GM23338 (cell line): ENCODE results near the gene CYYR1. TPM values are rescaled to one million over a fixed set of nuclear protein-coding genes. Genes with fewer than 3 reads are reported as not detected.

Experiments used
- ATAC-seq: fragments of 200-7000 bp; cut with Tn5 transposase; 3 replicates; pipeline ENCODE4 v1.9.1; 2020
- DNase-seq: peaks from one replicate; pipeline ENCODE4 v3.0.0-alpha.2; 2015; ENCODE audit warnings: low spot score
- H2AFZ ChIP-seq: fragments of 200-600 bp; sonication (generic); 2 replicates; pipeline ENCODE4 v1.8.0; 2016; ENCODE audit warnings: antibody characterized with exemption, mild to moderate bottlenecking, moderate library complexity
- H3F3A ChIP-seq: fragments of 200-600 bp; sonication (generic); replicated peaks from 2 replicates; pipeline ENCODE4 v1.8.0; 2017; ENCODE audit warnings: antibody characterized with exemption, mixed run types, low read depth
- H3K27ac ChIP-seq: fragments of 200-600 bp; sonication (generic); 2 replicates; pipeline ENCODE4 v1.6.1; 2016; ENCODE audit warnings: low read depth
- H3K27me3 ChIP-seq: fragments of 200-600 bp; sonication (generic); 2 replicates; pipeline ENCODE4 v1.8.0; 2016; ENCODE audit warnings: mild to moderate bottlenecking, mixed run types, moderate library complexity; ENCODE audit not compliant: insufficient read depth
- H3K36me3 ChIP-seq: fragments of 200-600 bp; sonication (generic); 2 replicates; pipeline ENCODE4 v1.8.0; 2016; ENCODE audit warnings: mild to moderate bottlenecking; ENCODE audit not compliant: insufficient read depth
- H3K4me1 ChIP-seq: fragments of 200-600 bp; sonication (generic); 2 replicates; pipeline ENCODE4 v1.8.0; 2016; ENCODE audit warnings: mild to moderate bottlenecking, moderate library complexity; ENCODE audit not compliant: insufficient read depth
- H3K4me2 ChIP-seq: fragments of 200-600 bp; sonication (generic); 2 replicates; pipeline ENCODE4 v1.7.1; 2017; ENCODE audit warnings: mixed run types
- H3K4me3 ChIP-seq: fragments of 200-600 bp; sonication (generic); 2 replicates; pipeline ENCODE4 v1.6.1; 2016; ENCODE audit warnings: mixed run types
- H3K79me2 ChIP-seq: fragments of 200-600 bp; sonication (generic); replicated peaks from 2 replicates; pipeline ENCODE4 v1.8.0; 2017; ENCODE audit warnings: mild to moderate bottlenecking; ENCODE audit not compliant: insufficient read depth
- H3K9me2 ChIP-seq: fragments of 200-600 bp; sonication (generic); 2 replicates; pipeline ENCODE4 v1.8.0; 2017; ENCODE audit not compliant: insufficient read depth
- H4K20me1 ChIP-seq: fragments of 200-600 bp; sonication (generic); replicated peaks from 2 replicates; pipeline ENCODE4 v1.8.0; 2017; ENCODE audit warnings: mild to moderate bottlenecking; ENCODE audit not compliant: insufficient read depth
- H3K27ac Mint-ChIP-seq: 2 replicates; pipeline ENCODE4 v1.8.0; 2020; ENCODE audit warnings: inconsistent platforms, mild to moderate bottlenecking, moderate library complexity, mixed read lengths
- H3K27me3 Mint-ChIP-seq: 3 replicates; pipeline ENCODE4 v1.8.0; 2022; ENCODE audit warnings: low read depth, mild to moderate bottlenecking, moderate library complexity, mixed read lengths, inconsistent platforms; ENCODE audit not compliant: insufficient read depth, poor library complexity
- H3K36me3 Mint-ChIP-seq: 3 replicates; pipeline ENCODE4 v1.8.0; 2021; ENCODE audit warnings: low read depth, mild to moderate bottlenecking, inconsistent platforms, moderate library complexity, mixed read lengths
- H3K4me1 Mint-ChIP-seq: 3 replicates; pipeline ENCODE4 v1.8.0; 2020; ENCODE audit warnings: mild to moderate bottlenecking, inconsistent platforms, mixed read lengths
- H3K4me3 Mint-ChIP-seq: 3 replicates; pipeline ENCODE4 v1.8.0; 2021; ENCODE audit warnings: moderate library complexity, mild to moderate bottlenecking, inconsistent platforms, mixed read lengths
- H3K9me3 Mint-ChIP-seq: 3 replicates; pipeline ENCODE4 v1.8.0; 2020; ENCODE audit warnings: moderate library complexity, mild to moderate bottlenecking, inconsistent platforms, mixed read lengths
- CREB1 ChIP-seq: fragments of 250-450 bp; sonication (Bioruptor Pico); IDR thresholded peaks from 2 replicates; pipeline ENCODE4 v1.5.0; 2020; ENCODE audit warnings: low read depth, mild to moderate bottlenecking, moderate library complexity
- ETS1 ChIP-seq: IDR thresholded peaks from 2 replicates; pipeline ENCODE4 v1.6.1; 2016; ENCODE audit warnings: antibody characterized with exemption
- EZH2 ChIP-seq: fragments of 200-600 bp; sonication (generic); IDR thresholded peaks from one replicate; pipeline ENCODE4 v1.8.0; 2017; ENCODE audit warnings: antibody characterized with exemption, mild to moderate bottlenecking, low read depth; ENCODE audit not compliant: unreplicated experiment
- EZH2phosphoT487 ChIP-seq: fragments of 200-600 bp; sonication (generic); IDR thresholded peaks from one replicate; pipeline ENCODE4 v1.8.1; 2018; ENCODE audit warnings: antibody characterized with exemption; ENCODE audit not compliant: unreplicated experiment
- JUNB ChIP-seq: IDR thresholded peaks from one replicate; pipeline ENCODE4 v1.6.1; 2016; ENCODE audit warnings: antibody characterized with exemption; ENCODE audit not compliant: unreplicated experiment
- NANOG ChIP-seq: IDR thresholded peaks from 2 replicates; pipeline ENCODE4 v1.6.1; 2016; ENCODE audit warnings: antibody characterized with exemption, borderline replicate concordance
- STAT1 ChIP-seq: IDR thresholded peaks from one replicate; pipeline ENCODE4 v1.6.1; 2016; ENCODE audit warnings: antibody characterized with exemption; ENCODE audit not compliant: unreplicated experiment
- ZNF114 ChIP-seq: fragments of 250-450 bp; sonication (Bioruptor Pico); IDR thresholded peaks from 2 replicates; pipeline ENCODE4 v1.5.0; 2020; ENCODE audit warnings: mild to moderate bottlenecking, moderate library complexity
- ZNF462 ChIP-seq: fragments of 250-450 bp; sonication (Bioruptor Pico); IDR thresholded peaks from 2 replicates; pipeline ENCODE4 v1.5.0; 2020; ENCODE audit warnings: mild to moderate bottlenecking, moderate library complexity
- polyA plus RNA-seq: library from polyadenylated mRNA; unstranded; fragments of >200 nt; fragmentation: Nextera tagmentation; extraction: Ambion mirVana; gene quantifications from 2 replicates; pipeline ENCODE4 v1.2.1, GENCODE V29; 2016
- total RNA-seq: library from RNA; depleted of rRNA; stranded (reverse); fragments of >200 nt; shearing (Covaris generic); gene quantifications from 2 replicates; pipeline ENCODE4 v1.2.3, GENCODE V29; 2014
- TF ChIP-seq, protein P1 (sequence below): IDR thresholded peaks from one replicate; pipeline ENCODE4 v1.6.1; 2018; ENCODE audit warnings: antibody characterized with exemption; ENCODE audit not compliant: unreplicated experiment

The CYYR1 gene
- total and polyA plus RNA-seq, 2 experiments from 2014 or later: 23.8 to 25.4 TPM

DNA sequence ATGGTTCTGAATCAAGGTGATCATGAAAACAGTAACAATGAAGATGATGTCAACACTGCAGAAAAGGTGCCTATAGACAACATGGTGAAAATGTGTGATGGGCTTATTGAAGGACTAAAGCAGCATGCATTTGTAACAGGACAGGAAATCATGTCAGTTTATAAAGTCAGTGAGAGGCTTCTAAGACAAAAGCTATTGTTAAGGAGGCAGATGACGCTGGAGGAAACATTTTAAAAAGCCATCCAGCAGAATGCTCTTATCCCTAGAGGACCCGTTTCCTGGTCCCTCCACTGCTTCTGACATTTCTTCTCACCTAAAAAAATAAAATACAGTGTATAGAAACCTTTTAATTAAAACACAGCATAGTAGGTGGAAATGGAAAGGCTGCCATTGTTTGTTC, 40.9 kb downstream of the CYYR1 start:
- H3K4me3 Mint-ChIP-seq: no peak overlapping the region
- H3K36me3 Mint-ChIP-seq: peaks cover 26% of the 10 kb centered on the region
- Histone ChIP-seq H3K4me2 (no peak overlapping the region), H3K9me2 (no peaks in the 10 kb centered on the region), H4K20me1 (peaks cover 4% of the 10 kb centered on the region; the same call in 1 of the 2 replicates), H3K27ac (no peak overlapping the region), H3K4me1 (peaks cover 7% of the 10 kb centered on the region; the same call in 1 of the 2 replicates), H3K36me3 (no peaks in the 10 kb centered on the region), H2AFZ (no peak overlapping the region), H3K4me3 (no peak overlapping the region), H3K27me3 (no peaks in the 10 kb centered on the region), H3F3A (no peaks in the 10 kb centered on the region), H3K79me2 (no peaks in the 10 kb centered on the region)
- H3K4me1 Mint-ChIP-seq: peaks cover 6% of the 10 kb centered on the region; the same call in 2 of the 3 replicates
- no peaks in the 10 kb centered on the region; the same call in 2 of the 3 replicates for H3K9me3 Mint-ChIP-seq
- ATAC-seq (no peak), DNase-seq (no peak)
- peaks cover 6% of the 10 kb centered on the region for H3K27me3 Mint-ChIP-seq
- no peak overlapping the region for H3K27ac Mint-ChIP-seq
- TF ChIP-seq EZH2phosphoT487 (no peak), ZNF114 (CRISPR knock-in tag) (no peak), NANOG (no peak), CREB1 (no peak), STAT1 (no peak)

- peaks cover 6% of the 10 kb centered on the region; the same call in 2 of the 3 replicates for H3K4me1 Mint-ChIP-seq
- no peaks in the 10 kb centered on the region for H3K27me3 ChIP-seq
- H3K4me3 ChIP-seq: no peak overlapping the region
- H3F3A ChIP-seq: no peaks in the 10 kb centered on the region
- H2AFZ ChIP-seq: no peak overlapping the region
- peaks cover 4% of the 10 kb centered on the region; the same call in 1 of the 2 replicates for H4K20me1 ChIP-seq
- H3K9me2 ChIP-seq: no peaks in the 10 kb centered on the region
- H3K9me3 Mint-ChIP-seq: no peaks in the 10 kb centered on the region; the same call in 2 of the 3 replicates
- H3K27ac ChIP-seq: no peak overlapping the region
- no peaks in the 10 kb centered on the region for H3K36me3 ChIP-seq
- no peak for ATAC-seq
- no peak overlapping the region for H3K4me3 Mint-ChIP-seq
- no peak overlapping the region for H3K27ac Mint-ChIP-seq
- H3K27me3 Mint-ChIP-seq: peaks cover 2% of the 10 kb centered on the region
- DNase-seq: no peak
- no peak overlapping the region for H3K4me2 ChIP-seq
- H3K4me1 ChIP-seq: peaks cover 7% of the 10 kb centered on the region; the same call in 1 of the 2 replicates
- H3K79me2 ChIP-seq: no peaks in the 10 kb centered on the region
- H3K36me3 Mint-ChIP-seq: peaks cover 15% of the 10 kb centered on the region; the same call in 1 of the 3 replicates
- TF ChIP-seq, protein P1, sequence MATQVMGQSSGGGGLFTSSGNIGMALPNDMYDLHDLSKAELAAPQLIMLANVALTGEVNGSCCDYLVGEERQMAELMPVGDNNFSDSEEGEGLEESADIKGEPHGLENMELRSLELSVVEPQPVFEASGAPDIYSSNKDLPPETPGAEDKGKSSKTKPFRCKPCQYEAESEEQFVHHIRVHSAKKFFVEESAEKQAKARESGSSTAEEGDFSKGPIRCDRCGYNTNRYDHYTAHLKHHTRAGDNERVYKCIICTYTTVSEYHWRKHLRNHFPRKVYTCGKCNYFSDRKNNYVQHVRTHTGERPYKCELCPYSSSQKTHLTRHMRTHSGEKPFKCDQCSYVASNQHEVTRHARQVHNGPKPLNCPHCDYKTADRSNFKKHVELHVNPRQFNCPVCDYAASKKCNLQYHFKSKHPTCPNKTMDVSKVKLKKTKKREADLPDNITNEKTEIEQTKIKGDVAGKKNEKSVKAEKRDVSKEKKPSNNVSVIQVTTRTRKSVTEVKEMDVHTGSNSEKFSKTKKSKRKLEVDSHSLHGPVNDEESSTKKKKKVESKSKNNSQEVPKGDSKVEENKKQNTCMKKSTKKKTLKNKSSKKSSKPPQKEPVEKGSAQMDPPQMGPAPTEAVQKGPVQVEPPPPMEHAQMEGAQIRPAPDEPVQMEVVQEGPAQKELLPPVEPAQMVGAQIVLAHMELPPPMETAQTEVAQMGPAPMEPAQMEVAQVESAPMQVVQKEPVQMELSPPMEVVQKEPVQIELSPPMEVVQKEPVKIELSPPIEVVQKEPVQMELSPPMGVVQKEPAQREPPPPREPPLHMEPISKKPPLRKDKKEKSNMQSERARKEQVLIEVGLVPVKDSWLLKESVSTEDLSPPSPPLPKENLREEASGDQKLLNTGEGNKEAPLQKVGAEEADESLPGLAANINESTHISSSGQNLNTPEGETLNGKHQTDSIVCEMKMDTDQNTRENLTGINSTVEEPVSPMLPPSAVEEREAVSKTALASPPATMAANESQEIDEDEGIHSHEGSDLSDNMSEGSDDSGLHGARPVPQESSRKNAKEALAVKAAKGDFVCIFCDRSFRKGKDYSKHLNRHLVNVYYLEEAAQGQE: no peak
- TF ChIP-seq ETS1: no peak
- TF ChIP-seq JUNB: no peak
- no peak for TF ChIP-seq EZH2
- no peak for TF ChIP-seq CREB1
- TF ChIP-seq ZNF114 (CRISPR knock-in tag): no peak
- TF ChIP-seq ZNF462 (CRISPR knock-in tag): no peak
These were observed 43.6 kb downstream of the CYYR1 start for GRCh38 chr21:26529526-26529925.
